SW 1271 (cell line): ENCODE data around the gene CCDC92.
A peak's percentile ranks its signal among the peaks of the same experiment; 100 is the strongest.

Source experiments
- DNase-seq, 2 experiments: peaks; one replicate each; lab custom pipeline; 2025; lab: John Stamatoyannopoulos, UW

Gene CCDC92

DNA sequence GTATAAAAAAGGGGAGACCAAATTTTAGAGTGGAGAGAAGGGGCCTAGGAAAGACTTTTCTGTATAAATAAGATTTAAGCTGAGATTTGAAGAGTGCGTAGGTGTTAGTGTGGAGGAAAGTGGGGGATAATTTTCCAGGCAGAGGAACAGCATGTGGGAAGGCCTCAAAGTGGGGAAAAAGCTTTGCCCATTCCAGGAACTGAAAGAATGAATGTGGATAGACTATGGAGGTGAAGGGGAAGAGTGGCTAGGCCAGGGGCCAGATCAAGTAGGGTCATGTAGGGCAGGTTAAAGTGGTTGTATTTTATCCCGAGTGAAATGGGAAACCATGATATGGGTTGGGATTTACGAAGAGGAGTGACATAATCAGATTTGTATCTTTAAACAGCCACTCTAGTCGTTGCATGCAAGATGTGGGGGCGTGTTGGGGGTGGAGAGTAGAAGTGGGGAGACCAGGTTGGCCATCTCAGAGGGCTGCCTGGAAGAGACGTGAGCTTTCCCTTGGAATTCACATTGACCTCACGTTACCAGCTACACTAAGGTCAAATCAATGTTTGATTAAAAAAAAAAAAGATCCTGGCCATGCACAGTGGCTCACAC, 3.7 kb upstream of the CCDC92 start:
- DNase-seq: no peak

DNA sequence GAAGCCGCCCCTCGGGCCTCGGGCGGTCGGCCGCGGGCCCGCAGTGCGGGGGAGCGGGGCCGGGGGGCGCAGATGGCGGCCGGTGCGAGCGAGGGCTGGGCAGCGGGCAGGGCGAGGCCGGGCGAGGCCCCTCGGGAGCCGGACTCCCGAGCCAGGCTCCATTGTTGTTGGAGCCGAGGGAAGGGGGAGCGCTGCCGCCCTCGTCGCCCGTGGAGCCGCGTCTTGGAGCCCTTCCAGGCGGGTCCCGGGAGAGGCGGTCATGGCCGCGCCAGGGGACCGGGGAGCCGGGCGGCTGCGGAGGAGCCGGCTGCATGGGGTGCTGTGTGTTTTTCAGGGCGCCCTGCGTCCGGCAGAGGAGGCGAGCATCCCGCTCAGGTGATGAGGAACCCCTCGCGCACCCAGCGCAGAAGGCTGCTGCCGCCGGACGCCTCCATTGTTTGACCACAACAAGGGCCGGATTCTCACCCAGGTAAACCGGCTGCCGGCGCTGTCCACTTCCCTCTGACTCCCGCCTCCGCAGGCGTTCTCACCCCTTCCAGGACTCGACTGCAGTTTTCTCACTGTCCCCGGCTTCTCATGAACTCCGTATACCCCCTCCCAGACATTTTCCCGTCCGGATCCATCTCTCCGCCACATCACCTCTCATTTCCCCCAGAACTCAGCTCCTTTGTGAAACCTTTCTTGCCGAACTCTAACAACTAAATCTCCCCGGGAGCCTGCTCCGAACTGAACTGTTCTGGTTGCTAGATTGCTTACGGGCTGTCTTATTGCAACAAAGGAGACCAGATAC, 1.1 kb upstream of the CCDC92 start:
- peak in 1 of 2 experiments; percentile 19 for DNase-seq

DNA sequence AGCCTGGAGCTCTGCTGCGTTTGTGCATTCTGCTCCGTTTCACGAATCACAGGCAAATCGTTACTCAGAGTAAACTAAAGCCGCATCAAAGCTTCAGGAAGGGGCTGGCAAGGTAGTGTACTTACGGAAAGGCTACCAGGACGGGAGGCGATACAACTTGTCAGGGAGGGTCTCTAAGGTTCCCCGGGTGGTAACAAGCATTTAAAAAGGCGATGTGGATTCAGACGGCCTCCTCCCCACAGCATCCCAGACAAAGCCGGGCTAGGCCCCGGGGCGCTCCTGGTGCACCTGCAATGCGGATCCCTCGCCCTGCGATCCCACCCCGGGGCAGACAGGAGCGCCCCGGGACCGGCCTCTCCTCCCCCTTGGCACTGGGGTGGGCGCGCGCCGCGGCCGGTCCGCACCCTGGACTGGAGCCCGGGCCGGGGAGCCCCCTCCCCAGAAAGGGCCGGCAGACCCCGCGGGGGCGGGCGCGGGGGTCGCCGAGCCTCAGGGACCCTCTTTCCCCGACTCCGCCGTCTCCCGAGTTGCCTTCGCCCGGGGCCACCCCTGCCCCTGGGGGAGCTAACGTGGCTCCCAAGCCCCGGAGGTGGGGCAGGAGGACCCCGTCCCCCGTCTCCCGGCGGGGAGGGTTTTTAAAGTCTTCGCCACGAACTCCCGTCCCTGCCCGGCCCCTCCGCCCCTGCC, 718 bp downstream of the CCDC92 start:
- DNase-seq: peak in 1 of 2 experiments; percentile 9

DNA sequence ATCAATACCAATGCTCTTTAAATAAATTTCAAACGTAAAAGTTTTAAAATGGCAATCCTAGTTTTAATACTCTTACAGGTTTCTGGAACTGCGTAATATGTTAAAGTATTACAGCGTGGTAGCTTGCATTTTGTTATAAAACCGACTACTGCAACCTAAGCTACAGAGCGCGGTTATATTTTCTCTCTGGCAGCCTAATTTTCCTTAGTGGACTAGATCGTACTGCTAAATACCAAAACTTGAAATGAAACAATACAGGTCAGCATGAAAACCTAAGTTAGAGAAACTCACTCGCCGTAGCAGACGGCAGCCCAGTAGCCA, 1.2 kb downstream of the CCDC92 start:
- no peak for DNase-seq

DNA sequence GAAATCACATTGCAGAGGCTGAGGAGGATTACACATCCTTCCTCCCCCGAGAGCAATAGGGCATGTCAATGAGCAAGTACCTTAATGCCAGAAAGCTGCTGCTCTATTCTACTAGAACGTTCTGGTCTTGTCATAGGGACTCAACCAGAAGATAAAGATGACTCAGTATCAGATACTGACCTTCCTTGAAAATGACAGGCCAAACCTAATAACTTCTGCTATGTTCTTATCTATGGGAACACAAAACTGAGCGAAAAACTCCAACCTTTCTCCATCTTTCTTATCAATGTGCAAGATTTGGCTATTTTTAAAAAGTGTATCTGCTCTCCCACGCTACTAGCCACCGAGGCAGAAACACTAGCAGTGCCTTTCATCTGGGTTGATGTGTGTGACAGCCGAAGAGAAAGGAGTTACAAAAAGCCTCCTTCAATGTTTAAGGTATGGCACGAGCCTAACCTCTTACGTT, 5.5 kb downstream of the CCDC92 start:
- DNase-seq: no peak

DNA sequence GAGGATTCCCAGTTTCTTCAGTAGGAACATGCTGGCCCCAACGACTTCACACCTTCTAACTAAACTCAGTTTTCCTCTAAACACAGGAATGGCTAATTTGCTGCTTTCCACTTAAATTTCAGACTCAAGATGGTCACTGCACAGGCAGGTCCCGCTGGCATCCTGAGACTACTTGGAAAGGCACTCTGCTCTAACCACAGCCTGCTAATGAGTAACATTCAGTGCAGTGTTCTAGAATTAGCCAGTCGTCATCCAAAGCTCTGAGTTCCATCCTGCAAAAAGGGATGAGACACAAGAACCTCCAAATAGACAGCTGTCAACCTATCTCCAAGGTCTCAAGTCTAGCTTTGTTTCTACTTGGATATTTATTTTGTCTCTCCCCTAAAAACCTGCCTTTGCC, 6.0 kb downstream of the CCDC92 start:
- no peak for DNase-seq

DNA sequence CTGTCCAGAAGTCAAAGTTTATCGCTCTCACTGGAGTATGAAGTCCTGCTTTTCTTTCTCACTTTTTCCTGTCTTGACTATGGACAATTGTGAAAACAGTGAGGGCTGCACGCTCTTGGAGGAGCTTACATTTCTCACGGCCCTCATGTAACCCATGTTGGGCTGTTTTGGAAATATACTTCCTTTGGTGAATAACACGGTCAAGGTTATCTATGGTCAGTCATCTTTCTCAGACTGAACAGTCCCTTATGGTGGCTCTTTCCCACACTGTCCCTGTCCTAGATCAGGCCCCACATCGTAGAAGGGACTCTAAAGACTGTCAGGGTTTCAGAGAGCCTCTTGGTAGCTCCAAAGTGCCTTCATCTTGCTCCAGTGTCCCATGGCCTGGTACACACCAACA, 7.2 kb downstream of the CCDC92 start:
- DNase-seq: no peak

DNA sequence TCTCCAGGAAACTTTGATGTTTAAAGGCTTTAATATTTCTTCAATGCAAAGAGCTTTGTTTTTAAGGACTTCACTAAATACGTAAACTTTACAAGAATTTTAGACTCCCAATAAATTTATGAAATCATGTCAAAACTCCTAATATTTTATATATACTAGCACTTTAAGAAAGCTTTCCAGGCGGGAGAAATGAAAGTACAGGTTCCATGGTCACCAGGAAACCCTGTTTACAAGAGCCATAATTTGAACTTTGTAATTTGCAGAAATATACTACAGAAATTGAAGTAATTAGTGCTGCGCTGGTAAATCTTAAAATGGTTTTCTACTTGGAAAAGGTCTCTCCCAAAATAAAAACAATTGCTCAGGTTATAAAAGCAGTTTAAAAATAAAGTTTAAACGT, 8.8 kb downstream of the CCDC92 start:
- DNase-seq: no peak

DNA sequence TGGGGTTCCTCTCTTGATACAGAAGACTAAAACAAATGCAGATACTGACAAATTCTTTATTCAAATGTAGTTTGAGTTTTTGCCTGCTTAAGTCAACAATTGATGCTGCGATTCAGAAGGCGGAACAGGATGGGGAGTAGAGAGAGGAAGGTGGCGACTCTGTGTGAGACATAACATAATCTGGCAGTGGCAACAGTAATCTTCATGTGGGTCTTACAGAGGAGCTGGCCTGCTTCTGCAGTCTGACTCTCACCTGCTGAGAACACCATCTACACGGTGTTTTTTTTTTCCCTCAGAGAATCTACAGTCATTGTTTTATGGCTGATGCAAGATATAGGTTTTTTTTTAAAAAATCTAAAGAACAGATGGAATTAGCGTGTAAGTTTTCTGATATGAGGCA, 10.1 kb downstream of the CCDC92 start:
- DNase-seq: no peak

DNA sequence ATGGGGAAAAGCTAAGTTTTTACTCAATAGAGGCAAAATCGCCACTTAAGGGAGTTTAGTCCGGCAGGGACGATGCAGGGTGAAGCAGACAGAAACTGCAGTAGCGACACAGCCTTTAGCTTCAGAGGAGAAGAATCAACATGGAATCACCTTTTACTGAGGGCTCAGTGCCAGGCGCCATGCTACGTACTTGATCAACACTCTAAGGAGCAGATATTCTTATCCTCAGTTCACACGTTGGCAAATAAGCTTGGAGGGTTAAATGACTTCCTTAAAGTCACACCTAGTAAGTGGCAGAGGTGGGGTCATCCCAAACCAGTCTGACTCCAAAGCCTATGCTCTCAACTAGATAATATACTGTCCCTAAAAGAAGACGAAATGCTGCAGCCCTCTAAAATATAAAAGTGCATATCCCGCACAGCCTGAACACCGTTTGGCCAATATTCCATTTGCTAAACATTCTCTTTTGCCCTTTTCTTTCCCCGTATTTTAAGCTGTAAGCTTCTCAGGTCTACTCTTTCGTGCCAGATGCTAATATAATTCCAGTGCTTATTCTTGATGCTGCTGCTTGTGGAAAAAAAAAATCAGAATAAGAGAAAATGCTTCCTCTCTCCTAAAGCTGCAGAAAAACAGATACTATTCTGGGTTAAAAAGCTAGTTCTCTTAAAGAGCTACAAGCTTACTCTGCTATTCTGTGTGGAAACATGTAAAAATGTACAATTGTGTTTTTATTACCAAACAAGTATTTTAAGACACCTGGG, 10.9 kb downstream of the CCDC92 start:
- no peak for DNase-seq

DNA sequence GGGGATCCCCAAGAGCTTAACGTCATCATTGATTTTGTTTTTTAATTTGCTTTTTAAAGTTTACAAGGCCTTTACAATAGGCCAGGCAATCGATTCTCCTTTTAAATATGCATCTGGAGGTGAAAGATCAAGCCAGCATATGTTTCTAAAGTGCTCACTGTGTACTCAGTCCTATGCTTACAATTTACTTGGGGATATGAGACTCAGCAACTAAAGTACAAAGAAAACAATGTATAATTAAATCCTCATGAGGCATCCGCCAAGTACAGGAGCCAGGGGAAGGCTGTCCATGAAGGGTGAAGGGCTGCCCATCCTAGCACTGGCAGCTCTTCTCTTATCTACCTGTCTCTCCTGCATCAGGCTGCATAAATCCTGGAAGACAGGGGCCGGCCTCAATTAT, 11.8 kb downstream of the CCDC92 start:
- no peak for DNase-seq

DNA sequence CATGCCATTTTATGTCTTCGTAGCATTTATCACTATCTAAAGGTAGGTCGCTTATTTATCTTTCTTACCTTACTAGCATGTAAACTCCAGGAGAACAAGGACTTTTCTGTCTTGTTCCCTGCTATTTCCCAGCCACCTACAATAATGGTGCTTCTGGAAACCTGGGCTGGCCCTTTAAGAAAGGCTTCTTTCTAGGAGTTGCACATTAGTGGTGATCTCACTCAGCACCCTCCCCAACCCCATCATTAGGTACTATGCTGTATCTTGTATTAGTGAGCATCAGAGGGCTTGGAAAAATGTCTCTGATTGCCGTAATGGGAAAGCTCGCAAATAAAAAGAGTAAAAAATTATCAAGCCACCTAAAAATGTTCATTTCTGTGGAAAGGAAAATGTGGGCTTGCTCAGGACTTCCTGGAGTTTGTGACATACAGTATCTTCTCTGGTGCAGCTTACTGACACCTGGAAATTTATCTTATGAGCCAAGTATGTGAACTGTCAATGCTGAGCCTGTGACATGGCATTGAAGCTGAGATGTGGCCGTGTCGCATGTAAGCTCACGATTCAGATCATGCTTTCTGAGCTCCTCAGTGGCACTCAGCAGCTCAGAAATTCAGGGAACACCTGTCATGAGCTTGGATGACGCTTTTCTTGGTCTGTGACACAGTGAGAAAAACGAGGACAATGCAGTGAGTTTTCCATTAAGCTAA, 12.4 kb downstream of the CCDC92 start:
- DNase-seq: no peak

DNA sequence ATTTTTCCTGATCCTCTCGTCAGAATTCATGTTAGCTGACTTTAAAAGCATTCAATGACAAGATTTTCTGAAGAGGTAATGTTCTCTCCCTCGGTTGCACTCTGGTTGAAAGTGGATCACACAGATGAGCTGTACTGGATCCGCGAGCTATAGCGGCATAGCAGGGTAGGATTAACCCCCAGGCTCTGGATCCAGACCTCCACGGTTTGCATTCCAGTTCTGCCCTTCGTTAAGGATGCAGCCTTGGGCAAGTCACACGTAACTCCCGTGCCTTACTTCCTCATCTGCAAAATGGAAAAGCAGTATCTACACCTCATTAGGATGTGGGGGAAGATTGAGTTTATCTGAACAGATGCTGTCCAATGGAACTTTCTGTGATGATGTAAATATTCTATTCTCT, 13.8 kb downstream of the CCDC92 start:
- no peak for DNase-seq

DNA sequence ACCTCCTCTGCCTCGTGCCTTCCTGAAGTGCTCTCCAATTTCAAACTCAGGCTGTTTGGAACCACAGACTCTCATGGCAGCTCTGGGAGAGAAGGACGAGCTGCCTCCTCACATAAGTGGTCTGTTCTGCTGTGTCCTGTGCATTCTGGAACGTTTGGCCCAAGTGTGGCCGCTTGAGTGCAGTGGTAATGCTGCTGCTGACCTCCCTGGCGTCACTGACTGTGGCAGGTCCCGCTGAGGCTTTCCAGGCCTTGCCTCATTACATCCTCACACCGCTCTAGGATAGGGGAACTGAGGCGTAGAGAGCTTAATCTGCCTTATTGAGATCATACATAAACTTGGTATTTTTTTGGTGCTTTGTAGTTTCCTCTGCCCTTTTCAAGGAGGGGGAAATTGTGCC, 14.2 kb downstream of the CCDC92 start:
- no peak for DNase-seq

DNA sequence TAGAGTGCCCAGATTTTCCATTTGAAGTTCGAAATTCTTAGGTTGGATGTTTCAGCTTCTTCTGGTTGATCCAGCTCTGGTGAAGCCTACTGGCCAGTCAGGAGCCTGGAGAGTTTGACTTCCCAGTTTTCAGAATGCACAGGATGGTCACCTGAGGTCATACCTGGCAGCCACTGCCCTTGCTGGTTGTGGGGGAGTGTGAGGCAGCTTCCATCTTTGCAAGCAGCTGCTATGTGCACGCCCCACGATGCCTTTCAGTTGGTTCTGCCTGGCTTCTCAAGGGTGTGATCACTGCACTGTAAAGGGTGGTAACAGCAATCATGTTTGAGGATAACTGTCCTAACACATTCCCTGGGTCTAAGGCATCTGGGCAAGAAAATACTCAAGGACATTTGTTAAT, 15.4 kb downstream of the CCDC92 start:
- no peak for DNase-seq

DNA sequence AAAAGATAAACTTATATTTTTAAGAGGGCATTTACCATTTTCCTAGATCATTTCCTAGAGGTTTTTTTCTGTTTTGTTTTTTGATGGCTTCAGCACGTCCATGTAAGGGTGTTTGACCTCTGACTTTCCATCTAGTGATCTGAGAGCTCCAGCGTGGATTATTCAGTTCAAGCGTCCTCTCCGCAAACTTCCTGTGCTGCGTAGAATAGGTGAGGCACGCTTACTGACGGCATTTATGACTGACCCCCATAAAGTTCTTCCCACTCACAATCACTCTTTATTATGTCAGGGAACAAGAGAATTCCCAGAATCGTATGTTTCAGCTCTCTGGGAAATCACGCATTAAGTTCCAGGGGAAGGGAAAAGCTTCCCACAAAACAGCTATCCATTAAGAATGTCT, 16.4 kb downstream of the CCDC92 start:
- no peak for DNase-seq

DNA sequence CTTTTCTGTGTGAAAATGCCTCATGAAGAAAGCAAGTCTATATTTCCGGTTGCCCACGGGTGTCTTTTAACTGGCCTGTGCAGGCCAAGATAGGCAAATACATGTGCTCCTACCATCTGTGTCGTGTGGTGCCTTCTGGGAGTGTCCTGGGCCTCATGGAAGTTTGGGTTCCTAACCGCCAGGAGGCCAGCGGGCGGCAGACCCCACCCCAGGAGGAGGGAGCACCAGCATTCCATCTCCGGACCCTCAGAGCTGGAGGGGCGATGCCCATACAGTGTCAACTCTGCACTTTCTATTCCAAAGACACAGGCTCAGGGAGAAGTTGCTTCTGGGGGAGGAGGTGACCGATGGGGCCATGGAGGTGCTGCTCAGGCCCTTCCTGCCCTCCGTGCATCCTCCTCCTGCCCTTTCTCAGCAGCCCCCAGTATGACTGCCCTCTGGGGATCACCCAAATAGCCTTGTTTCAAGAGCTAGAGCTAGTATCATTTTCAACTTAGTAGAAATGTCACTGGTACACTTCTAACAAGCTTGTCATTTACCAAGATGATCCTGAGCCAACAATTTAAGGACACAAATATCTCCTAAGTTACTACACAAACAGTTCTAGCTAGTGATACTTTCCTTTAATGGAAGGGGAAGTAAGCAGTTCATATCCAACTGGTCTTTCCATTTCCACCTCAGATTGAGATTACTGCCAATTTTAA, 17.8 kb downstream of the CCDC92 start:
- no peak for DNase-seq

DNA sequence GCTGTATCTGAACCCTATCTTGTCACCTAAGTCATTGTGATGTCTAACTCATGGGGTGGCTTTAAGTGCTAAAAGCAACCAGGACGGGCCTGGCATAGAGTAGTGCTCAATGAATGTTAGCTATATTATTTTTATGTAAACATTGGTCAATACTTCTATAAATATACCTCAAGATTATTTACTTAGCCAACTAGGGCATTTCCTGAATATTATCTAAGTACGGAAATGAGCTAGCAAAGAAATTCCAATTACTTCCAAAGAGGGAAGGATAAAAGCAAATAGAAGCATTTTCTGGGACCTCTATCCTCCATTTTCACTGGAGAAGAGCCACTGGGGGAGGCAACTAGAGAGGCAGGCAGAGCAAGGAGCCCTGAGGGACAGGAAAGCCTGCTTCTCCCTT, 20.6 kb downstream of the CCDC92 start:
- DNase-seq: no peak

DNA sequence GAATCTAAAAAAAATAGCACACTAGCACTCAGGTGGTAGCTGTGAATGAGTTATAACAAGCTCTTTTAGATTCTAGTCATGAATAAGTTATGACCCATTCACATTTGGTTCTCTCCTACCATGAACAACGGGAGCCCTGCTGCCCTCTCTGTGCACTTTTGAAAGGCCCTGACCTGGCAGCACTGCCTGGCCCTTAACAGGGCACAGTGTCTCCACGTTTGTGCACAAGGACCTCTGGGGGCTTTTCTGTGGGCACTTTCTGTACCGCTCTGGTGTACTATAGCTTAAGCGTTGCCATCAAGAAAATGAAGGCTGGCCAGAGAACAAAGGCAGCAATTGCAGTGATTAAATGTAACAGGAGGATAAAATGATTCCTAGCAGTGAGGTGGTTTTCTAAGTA, 21.2 kb downstream of the CCDC92 start:
- DNase-seq: no peak

DNA sequence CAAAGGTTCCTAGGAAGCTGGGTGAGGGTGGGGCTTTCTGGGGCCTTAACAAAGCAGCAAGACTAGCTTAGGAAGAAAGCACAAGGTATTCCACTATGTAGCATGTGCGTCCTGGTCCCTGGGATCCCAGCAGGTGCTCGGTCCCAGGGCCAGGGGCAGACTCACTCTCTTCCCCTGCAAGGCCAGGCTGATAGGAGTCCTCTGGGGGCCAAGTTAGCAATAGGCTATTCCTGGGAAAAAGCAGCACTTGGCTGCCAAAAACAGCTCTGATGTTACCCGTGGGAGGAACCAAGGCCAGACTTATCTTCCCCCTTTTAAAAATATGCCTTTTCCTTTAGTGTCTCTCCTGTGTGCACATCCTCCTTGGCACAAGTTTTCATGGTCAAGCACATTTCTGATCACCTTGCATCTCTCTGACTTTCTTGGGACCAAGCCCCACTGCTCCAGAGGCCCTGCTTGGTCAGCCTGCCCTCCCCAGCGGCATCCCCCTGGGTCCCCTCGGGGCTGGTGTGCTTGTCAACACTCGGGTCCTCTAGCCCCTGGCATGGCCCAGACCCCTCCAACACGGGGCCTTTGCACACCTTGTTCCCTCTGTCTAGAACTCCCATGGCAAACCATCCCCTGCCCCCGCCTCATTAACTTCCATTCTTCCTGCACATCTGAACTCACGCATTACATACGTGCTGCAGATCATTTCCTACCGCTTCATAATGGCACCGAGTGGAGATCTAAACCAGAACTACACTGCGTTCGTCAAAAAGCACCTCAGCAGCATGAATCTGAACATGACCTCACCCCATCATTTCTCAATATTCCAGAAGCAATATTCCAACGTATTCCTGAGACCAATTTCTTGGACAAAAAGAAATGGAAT, 21.9 kb downstream of the CCDC92 start:
- DNase-seq: no peak
